ENCODE measurements around the gene TMC1.

TMC1 gene

GRCh38 chr9:72874344-72874743, 352.9 kb downstream of the TMC1 start:
- no peak for DNase-seq (ENCODE audit: low spot score)

- DNase-seq (ENCODE audit: low spot score): no peak
These were observed 353.8 kb downstream of the TMC1 start for GRCh38 chr9:72875221-72875620.

DNA sequence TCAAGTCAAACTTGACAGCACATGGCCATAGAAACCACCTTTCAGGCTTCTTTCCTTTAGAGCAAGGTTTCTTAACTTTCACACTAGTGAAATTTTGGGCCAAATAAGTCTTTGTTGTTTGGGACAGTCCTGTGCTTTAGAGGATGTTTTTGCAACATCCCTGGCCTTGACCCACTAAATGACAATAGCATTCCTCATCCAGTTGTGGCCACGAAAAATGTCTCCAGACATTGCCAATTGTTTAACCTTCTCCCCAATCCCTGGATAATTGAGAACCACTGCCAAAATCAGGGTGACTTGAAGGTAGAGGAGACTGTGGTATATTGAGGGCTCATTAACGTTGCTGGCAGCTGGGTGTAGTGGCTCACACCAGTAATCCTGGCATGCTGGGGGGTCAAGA, 359.4 kb downstream of the TMC1 start:
- DNase-seq (ENCODE audit: low spot score): no peak

- DNase-seq (ENCODE audit: low spot score): no peak
These were observed 360.8 kb downstream of the TMC1 start for GRCh38 chr9:72882117-72882775.

DNA sequence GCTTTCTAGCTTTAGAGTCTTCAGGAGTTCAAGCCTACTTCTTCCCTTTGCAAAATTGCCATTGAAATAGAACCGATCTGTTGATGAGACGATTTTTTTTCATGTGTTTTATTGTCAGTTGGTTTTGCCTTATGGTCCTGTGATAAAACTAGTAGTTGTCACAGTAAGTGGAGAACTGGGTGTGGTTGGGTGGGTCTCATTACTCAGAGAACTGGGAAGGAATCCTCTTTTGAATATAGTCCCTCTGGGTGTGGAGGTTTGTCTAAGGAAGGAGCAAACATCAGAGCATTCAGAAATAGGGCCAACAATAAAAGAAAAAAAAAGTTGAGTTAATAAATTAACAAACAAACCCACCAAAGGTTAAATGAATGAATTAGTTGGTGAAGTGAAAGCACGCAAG, 362.5 kb downstream of the TMC1 start:
- DNase-seq (ENCODE audit: low spot score): no peak

GRCh38 chr9:72884508-72884907, 363.1 kb downstream of the TMC1 start:
- DNase-seq (ENCODE audit: low spot score): no peak

Measured in CD4-positive, alpha-beta T cell treated with Interleukin-2 at 100 ng/mL for 4 hours (primary cell).